Measurements from ENCODE around the gene HS3ST2. TPM values are rescaled to one million over a fixed set of nuclear protein-coding genes. Genes with fewer than 3 reads are reported as not detected.

The HS3ST2 gene
- total and polyA plus RNA-seq, 2 experiments from 2014 or later = 1.4 to 3.2 TPM

DNA sequence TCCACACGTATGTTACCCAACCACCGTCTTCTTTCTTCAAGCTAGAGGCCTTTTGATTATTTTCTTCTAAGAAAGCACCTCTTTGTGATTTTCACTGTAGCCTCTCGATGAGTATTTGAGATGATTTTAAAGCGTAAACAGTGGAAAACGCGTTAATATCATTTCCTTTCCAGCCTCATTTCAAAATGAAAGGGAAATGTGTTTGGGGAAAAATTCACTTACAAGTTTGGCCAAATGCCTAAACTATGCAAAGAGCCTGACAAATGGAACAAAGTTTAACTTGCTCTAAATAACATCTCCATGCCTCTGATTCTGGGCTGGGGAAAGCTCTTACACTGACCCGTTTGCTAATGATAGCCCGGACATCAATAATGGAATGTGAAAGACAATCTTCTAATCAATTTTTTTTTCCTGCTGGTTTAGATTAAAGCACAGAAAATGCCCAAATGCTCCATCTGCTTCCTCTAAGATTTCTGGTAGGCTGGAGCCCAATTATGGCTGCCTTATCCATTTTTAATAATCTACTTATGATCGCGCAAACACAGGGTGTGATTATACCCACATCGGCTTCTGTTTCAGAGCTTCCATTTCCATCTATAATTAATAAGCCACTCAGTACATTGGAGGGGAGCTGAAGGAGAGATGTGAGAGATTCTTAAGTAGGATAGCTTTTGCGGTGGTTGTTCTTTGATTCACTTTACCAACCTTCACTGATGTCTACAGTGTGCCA lies 43.5 kb downstream of the HS3ST2 start:
- no peak overlapping the region for H3K27ac Mint-ChIP-seq
- peaks cover 2% of the 10 kb centered on the region for H3K27me3 Mint-ChIP-seq (ENCODE audit: insufficient read depth, low read depth, poor library complexity)
- ATAC-seq = no peak
- peaks cover 19% of the 10 kb centered on the region for H3K36me3 Mint-ChIP-seq (ENCODE audit: low read depth)
- H2AFZ ChIP-seq = no peak overlapping the region
- H4K20me1 ChIP-seq (replicated peaks; ENCODE audit: insufficient read depth) = no peaks in the 10 kb centered on the region
- peaks cover 27% of the 10 kb centered on the region for H3K4me1 Mint-ChIP-seq
- TF ChIP-seq, protein P1, sequence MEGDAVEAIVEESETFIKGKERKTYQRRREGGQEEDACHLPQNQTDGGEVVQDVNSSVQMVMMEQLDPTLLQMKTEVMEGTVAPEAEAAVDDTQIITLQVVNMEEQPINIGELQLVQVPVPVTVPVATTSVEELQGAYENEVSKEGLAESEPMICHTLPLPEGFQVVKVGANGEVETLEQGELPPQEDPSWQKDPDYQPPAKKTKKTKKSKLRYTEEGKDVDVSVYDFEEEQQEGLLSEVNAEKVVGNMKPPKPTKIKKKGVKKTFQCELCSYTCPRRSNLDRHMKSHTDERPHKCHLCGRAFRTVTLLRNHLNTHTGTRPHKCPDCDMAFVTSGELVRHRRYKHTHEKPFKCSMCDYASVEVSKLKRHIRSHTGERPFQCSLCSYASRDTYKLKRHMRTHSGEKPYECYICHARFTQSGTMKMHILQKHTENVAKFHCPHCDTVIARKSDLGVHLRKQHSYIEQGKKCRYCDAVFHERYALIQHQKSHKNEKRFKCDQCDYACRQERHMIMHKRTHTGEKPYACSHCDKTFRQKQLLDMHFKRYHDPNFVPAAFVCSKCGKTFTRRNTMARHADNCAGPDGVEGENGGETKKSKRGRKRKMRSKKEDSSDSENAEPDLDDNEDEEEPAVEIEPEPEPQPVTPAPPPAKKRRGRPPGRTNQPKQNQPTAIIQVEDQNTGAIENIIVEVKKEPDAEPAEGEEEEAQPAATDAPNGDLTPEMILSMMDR (conservative IDR thresholded peaks at IDR 0.05; ENCODE audit: low read depth in 2 of 2) = no peak
- no peak for TF ChIP-seq CREB1 (CRISPR knock-in tag; IDR thresholded peaks at IDR 0.05; ENCODE audit: low read depth)
- TF ChIP-seq, protein P2, sequence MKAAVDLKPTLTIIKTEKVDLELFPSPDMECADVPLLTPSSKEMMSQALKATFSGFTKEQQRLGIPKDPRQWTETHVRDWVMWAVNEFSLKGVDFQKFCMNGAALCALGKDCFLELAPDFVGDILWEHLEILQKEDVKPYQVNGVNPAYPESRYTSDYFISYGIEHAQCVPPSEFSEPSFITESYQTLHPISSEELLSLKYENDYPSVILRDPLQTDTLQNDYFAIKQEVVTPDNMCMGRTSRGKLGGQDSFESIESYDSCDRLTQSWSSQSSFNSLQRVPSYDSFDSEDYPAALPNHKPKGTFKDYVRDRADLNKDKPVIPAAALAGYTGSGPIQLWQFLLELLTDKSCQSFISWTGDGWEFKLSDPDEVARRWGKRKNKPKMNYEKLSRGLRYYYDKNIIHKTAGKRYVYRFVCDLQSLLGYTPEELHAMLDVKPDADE (IDR thresholded peaks at IDR 0.05) = no peak
- TF ChIP-seq STAT1 (IDR thresholded peaks at IDR 0.05; ENCODE audit: unreplicated experiment) = no peak
- no peak for TF ChIP-seq ZNF114 (CRISPR knock-in tag; IDR thresholded peaks at IDR 0.05)
- TF ChIP-seq ZNF331 (CRISPR knock-in tag; IDR thresholded peaks at IDR 0.05; ENCODE audit: low read depth) = no peak
- TF ChIP-seq JUNB (IDR thresholded peaks at IDR 0.05; ENCODE audit: unreplicated experiment) = no peak
- TF ChIP-seq, protein P3, sequence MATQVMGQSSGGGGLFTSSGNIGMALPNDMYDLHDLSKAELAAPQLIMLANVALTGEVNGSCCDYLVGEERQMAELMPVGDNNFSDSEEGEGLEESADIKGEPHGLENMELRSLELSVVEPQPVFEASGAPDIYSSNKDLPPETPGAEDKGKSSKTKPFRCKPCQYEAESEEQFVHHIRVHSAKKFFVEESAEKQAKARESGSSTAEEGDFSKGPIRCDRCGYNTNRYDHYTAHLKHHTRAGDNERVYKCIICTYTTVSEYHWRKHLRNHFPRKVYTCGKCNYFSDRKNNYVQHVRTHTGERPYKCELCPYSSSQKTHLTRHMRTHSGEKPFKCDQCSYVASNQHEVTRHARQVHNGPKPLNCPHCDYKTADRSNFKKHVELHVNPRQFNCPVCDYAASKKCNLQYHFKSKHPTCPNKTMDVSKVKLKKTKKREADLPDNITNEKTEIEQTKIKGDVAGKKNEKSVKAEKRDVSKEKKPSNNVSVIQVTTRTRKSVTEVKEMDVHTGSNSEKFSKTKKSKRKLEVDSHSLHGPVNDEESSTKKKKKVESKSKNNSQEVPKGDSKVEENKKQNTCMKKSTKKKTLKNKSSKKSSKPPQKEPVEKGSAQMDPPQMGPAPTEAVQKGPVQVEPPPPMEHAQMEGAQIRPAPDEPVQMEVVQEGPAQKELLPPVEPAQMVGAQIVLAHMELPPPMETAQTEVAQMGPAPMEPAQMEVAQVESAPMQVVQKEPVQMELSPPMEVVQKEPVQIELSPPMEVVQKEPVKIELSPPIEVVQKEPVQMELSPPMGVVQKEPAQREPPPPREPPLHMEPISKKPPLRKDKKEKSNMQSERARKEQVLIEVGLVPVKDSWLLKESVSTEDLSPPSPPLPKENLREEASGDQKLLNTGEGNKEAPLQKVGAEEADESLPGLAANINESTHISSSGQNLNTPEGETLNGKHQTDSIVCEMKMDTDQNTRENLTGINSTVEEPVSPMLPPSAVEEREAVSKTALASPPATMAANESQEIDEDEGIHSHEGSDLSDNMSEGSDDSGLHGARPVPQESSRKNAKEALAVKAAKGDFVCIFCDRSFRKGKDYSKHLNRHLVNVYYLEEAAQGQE (IDR thresholded peaks at IDR 0.05; ENCODE audit: unreplicated experiment) = no peak
- no peak for TF ChIP-seq EZH2phosphoT487 (IDR thresholded peaks at IDR 0.05; ENCODE audit: unreplicated experiment)
- TF ChIP-seq, protein P4, sequence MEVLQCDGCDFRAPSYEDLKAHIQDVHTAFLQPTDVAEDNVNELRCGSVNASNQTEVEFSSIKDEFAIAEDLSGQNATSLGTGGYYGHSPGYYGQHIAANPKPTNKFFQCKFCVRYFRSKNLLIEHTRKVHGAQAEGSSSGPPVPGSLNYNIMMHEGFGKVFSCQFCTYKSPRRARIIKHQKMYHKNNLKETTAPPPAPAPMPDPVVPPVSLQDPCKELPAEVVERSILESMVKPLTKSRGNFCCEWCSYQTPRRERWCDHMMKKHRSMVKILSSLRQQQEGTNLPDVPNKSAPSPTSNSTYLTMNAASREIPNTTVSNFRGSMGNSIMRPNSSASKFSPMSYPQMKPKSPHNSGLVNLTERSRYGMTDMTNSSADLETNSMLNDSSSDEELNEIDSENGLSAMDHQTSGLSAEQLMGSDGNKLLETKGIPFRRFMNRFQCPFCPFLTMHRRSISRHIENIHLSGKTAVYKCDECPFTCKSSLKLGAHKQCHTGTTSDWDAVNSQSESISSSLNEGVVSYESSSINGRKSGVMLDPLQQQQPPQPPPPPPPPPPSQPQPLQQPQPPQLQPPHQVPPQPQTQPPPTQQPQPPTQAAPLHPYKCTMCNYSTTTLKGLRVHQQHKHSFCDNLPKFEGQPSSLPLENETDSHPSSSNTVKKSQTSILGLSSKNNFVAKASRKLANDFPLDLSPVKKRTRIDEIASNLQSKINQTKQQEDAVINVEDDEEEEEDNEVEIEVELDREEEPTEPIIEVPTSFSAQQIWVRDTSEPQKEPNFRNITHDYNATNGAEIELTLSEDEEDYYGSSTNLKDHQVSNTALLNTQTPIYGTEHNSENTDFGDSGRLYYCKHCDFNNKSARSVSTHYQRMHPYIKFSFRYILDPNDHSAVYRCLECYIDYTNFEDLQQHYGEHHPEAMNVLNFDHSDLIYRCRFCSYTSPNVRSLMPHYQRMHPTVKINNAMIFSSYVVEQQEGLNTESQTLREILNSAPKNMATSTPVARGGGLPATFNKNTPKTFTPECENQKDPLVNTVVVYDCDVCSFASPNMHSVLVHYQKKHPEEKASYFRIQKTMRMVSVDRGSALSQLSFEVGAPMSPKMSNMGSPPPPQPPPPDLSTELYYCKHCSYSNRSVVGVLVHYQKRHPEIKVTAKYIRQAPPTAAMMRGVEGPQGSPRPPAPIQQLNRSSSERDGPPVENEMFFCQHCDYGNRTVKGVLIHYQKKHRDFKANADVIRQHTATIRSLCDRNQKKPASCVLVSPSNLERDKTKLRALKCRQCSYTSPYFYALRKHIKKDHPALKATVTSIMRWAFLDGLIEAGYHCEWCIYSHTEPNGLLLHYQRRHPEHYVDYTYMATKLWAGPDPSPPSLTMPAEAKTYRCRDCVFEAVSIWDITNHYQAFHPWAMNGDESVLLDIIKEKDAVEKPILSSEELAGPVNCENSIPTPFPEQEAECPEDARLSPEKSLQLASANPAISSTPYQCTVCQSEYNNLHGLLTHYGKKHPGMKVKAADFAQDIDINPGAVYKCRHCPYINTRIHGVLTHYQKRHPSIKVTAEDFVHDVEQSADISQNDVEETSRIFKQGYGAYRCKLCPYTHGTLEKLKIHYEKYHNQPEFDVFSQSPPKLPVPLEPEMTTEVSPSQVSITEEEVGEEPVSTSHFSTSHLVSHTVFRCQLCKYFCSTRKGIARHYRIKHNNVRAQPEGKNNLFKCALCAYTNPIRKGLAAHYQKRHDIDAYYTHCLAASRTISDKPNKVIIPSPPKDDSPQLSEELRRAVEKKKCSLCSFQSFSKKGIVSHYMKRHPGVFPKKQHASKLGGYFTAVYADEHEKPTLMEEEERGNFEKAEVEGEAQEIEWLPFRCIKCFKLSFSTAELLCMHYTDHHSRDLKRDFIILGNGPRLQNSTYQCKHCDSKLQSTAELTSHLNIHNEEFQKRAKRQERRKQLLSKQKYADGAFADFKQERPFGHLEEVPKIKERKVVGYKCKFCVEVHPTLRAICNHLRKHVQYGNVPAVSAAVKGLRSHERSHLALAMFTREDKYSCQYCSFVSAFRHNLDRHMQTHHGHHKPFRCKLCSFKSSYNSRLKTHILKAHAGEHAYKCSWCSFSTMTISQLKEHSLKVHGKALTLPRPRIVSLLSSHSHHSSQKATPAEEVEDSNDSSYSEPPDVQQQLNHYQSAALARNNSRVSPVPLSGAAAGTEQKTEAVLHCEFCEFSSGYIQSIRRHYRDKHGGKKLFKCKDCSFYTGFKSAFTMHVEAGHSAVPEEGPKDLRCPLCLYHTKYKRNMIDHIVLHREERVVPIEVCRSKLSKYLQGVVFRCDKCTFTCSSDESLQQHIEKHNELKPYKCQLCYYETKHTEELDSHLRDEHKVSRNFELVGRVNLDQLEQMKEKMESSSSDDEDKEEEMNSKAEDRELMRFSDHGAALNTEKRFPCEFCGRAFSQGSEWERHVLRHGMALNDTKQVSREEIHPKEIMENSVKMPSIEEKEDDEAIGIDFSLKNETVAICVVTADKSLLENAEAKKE (CRISPR knock-in tag; IDR thresholded peaks at IDR 0.05) = no peak
- no peak for TF ChIP-seq NANOG (IDR thresholded peaks at IDR 0.05; ENCODE audit: borderline replicate concordance)
- TF ChIP-seq EZH2 (IDR thresholded peaks at IDR 0.05; ENCODE audit: low read depth, unreplicated experiment) = no peak
- no peak for TF ChIP-seq POLR2AphosphoS5 (IDR thresholded peaks at IDR 0.05; ENCODE audit: low read depth)
- no peaks in the 10 kb centered on the region for H3K27me3 ChIP-seq (ENCODE audit: insufficient read depth)
- no peaks in the 10 kb centered on the region for H3F3A ChIP-seq (replicated peaks; ENCODE audit: low read depth)
- no peaks in the 10 kb centered on the region for H3K36me3 ChIP-seq (ENCODE audit: insufficient read depth)
- H3K4me3 ChIP-seq = no peak overlapping the region
- DNase-seq (ENCODE audit: low spot score) = no peak
- no peaks in the 10 kb centered on the region; the same call in 1 of the 2 replicates for H3K9me2 ChIP-seq (ENCODE audit: insufficient read depth)
- no peak overlapping the region for H3K4me3 Mint-ChIP-seq
- peaks cover 16% of the 10 kb centered on the region for H3K9me3 Mint-ChIP-seq
- H3K79me2 ChIP-seq (replicated peaks; ENCODE audit: insufficient read depth) = no peaks in the 10 kb centered on the region
- peaks cover 15% of the 10 kb centered on the region for H3K4me1 ChIP-seq (ENCODE audit: insufficient read depth)
- H3K27ac ChIP-seq (ENCODE audit: low read depth) = no peak overlapping the region
- H3K4me2 ChIP-seq = no peak overlapping the region

Measured in GM23338 (cell line).